C4-2B (cell line): ENCODE data around the gene PPP1R1C.
"Not testable (repeated sequence)": the region's sequence is repeated elsewhere in the genome, so short reads cannot be mapped to it uniquely, and the experiment has no call there.

Experiments used
- H3K27ac ChIP-seq: fragments of 450-650 bp; 2 replicates; pipeline ENCODE4 v1.5.1; 2017
- CTCF ChIP-seq: fragments of 450-650 bp; conservative IDR thresholded peaks from 2 replicates; pipeline ENCODE4 v1.5.1; 2017; ENCODE audit warnings: mild to moderate bottlenecking
- ZFX ChIP-seq: fragments of 450-650 bp; IDR thresholded peaks from 2 replicates; pipeline ENCODE4 v1.6.1; 2017

PPP1R1C gene

GRCh38 chr2:181948227-181948626, 37.4 kb upstream of the PPP1R1C start:
- TF ChIP-seq CTCF (no peak), ZFX (no peak)
- no peak overlapping the region for H3K27ac ChIP-seq

- TF ChIP-seq CTCF (no peak), ZFX (no peak)
- H3K27ac ChIP-seq = no peak overlapping the region
Observed at GRCh38 chr2:181949047-181949446, 36.6 kb upstream of the PPP1R1C start.

- TF ChIP-seq ZFX (no peak), CTCF (no peak)
- H3K27ac ChIP-seq = no peak overlapping the region
Observed at GRCh38 chr2:181952404-181953226, 33.0 kb upstream of the PPP1R1C start.

GRCh38 chr2:181953881-181954537, 31.6 kb upstream of the PPP1R1C start:
- TF ChIP-seq CTCF (peak; percentile 76), ZFX (no peak)
- no peak overlapping the region for H3K27ac ChIP-seq

- H3K27ac ChIP-seq = no peak overlapping the region
- no peak for TF ChIP-seq ZFX
- TF ChIP-seq CTCF = peak; percentile 53
Observed at GRCh38 chr2:181954538-181954883, 31.1 kb upstream of the PPP1R1C start.

- no peak overlapping the region for H3K27ac ChIP-seq
- no peak for TF ChIP-seq ZFX
- no peak for TF ChIP-seq CTCF
Observed at GRCh38 chr2:181955010-181955409, 30.6 kb upstream of the PPP1R1C start.

- not testable (repeated sequence) for H3K27ac ChIP-seq
Observed at GRCh38 chr2:181955866-181956265, 29.8 kb upstream of the PPP1R1C start.

GRCh38 chr2:181957668-181958067, 28.0 kb upstream of the PPP1R1C start:
- no peak overlapping the region for H3K27ac ChIP-seq
- TF ChIP-seq ZFX (no peak), CTCF (no peak)
